ENCODE results near the gene FAM168B.
"Not testable (repeated sequence)": the region's sequence is repeated elsewhere in the genome, so short reads cannot be mapped to it uniquely, and the experiment has no call there.

Gene FAM168B

DNA sequence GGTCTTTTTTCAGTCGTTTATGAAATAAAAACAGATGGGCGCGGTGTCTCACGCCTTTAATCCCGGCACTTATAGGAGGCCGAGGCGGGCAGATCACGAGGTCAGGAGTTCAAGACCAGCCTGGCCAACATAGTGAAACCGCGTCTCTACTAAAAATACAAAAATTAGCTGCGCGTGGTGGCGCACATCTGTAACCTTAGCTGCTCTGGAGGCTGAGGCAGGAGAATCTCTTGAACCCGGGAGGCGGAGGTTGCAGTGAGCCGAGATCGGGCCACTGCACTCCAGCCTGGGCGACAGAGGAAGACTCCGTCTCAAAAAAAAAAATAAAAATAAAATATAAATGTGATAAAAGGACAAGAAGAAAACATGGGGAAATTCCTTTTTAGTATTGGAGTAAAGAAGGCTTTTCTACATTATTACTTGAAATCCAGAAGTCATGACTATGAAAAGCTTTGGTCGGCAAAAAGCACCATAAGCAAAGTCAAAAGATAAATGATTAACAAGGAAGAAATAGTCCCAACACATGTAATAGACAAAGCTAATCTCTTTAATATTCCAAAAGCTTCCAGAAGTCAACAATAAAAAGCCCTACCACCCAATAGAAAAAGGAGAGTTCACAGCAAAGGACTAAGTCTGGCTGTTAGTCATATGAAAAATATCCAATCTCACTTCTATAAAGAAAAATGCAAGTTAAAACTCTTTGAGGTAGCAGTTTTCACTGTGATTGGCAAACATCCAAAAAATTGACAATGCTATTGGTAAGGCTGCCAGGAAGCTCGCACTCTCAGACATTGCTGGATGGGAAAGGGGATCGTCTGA, 1.4 kb upstream of the FAM168B start:
- DNase-seq (ENCODE audit: low spot score): peak; percentile 33

DNA sequence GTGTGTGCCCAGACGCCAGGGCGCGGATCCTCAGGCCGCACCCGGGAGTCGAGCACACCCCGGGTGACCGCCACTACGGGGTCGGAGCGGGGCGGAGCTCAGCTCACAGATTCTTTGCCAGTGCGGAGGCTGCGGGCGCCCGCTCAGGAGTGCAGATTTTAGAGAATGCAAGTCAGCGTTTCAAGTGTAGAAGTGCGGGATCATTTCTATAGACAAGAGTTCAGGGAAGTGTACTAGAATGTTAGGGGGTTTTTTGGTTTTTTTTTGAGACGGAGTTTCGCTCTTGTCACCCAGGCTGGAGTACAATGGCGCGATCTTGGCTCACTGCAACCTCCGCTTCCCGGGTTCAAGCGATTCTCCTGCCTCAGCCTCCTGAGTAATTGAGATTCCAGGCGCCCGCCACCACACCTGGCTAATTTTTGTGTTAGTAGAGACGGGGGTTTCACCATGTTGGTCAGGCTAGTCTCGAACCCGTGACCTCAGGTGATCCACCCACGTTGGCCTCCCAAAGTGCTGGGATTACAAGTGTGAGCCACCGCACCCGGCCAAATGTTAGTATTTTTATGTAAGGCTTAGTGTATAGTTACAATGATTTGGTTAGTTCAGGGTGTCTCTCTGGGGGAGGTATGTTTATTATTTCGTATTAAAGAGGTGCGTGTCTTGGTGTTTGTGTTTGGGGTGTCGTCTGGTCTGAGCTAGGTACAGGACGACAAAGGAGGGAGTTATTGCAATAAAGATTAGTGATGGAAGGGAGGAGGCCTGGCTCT, 619 bp upstream of the FAM168B start:
- no peak for DNase-seq (ENCODE audit: low spot score)

DNA sequence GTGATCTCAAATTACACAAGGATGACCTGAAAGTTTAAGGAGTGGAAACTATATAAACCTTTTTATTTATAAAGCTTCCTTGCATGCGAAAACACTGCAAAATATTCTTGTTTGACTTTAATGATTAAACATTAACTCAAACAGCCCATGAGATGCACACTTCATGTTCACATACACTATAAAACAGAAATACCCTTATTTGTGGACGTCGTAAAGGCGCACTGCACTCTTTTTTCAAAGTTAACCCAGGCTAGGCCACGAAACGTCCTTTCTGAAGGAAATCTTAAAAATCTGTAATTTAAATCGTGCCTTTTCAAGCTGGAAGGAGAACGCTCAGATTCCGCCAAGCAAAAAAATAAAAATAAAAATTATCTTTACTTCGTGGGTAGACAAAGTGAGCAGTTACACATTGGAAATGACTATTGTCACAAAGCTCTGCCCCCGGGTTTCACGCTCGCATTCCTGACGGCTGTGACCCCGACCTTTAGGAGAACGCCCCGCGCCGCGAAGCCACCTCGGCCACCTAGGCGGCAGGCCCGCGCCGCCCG, 728 bp downstream of the FAM168B start:
- no peak for DNase-seq (ENCODE audit: low spot score)

DNA sequence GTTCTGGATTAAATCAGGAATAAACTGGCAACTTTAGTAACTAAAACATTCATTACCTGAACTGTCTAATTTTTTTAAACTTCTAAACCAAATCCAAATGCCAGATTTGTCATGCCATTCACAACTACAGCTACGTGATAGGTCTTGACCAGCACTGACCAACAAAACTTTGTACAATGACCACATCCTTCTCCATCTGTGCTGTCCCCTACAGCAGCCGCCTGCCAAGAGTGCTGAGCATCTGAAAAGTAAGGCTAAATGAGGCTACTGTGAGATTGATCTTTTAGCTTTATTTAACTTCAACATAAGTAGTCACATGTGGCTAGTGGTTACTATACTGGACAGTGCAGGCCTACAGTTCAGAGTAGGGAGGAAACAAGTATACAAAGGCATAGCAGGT, 7.6 kb downstream of the FAM168B start:
- no peak for DNase-seq (ENCODE audit: low spot score)

DNA sequence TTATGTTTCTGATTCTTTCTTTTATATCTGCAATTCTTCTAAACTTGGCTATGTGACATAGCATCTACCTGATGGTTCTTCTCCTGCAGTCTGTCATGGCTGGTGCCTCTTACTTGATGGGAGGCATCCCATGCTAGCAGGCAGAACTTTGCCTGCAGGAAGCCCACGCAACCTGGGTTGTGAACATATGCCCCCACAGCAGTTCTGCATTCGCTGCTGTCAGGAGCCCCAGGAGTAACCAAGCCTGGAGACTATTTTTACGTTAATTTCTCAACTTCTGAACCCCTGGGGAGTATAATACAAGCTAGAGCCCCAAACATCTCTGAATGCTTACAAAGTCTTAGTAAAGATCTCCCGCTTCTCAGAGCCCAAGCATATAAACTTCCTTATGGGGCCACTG, 12.1 kb downstream of the FAM168B start:
- no peak for DNase-seq (ENCODE audit: low spot score)

DNA sequence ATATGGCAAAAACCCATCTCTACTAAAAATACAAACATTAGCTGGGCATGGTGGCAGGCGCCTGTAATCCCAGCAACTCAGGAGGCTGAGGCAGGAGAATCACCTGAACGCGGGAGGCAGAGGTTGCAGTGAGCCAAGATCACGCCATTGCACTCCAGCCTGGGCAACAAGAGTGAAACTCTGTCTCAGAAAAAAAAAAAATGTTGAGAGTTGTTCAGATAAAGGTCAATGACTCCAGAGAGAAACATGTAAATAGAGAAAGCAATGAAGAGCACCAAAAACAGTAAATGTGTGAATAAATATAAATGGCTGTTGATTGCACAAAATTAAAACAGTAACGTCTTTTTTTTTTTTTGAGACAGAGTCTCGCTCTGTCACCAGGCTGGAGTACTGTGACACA, 13.3 kb downstream of the FAM168B start:
- not testable (repeated sequence) for DNase-seq (ENCODE audit: low spot score)

DNA sequence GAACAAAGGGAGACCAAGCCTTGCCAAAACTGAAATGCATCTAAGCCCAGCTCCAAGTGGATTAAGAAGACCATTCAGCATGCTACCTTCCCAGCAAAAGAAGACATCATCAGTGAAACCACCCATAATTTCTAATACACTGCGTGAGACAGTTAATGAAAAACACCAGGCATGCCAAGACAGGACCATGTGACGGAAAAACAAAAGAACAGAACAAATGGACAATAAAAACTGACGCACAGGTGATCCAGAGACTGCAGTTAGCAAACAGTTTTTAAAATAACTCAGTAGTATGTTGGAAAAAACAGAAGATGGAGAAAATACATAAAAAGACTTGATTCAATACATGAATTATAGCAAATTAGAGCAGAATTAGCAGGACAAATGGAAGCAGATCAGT, 15.3 kb downstream of the FAM168B start:
- DNase-seq (ENCODE audit: low spot score): no peak

DNA sequence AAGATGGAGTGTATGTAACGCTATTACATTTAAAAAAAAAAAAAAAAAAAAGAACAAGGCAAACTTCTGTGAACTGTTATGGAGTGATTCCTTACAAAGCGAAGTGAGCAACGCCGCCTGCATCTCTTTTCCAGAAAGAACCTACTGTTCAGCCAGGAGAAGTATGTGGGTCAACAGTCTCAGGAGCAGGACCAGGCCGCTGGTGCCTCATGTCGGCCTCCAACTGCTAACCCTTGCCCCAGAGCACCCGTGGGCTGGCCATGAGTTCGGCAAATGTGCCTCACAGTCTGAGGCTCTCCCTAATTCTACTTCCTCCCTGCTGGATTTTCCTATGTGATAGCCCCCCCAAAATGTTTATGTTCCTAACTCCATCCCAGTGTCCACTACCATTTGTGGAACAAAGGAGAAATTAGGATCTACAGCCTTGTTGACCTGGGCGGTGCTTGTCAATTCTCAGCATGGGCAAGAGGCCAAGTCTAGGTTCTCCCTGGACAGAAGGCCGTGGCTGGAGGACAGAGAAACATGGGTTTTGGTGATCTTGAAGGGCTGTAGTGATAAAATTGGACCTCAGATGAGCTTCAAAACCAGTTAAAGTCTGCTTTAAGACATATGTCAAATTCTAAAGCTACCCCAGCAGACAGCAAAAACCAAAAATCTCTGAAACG, 15.9 kb downstream of the FAM168B start:
- DNase-seq (ENCODE audit: low spot score): no peak

DNA sequence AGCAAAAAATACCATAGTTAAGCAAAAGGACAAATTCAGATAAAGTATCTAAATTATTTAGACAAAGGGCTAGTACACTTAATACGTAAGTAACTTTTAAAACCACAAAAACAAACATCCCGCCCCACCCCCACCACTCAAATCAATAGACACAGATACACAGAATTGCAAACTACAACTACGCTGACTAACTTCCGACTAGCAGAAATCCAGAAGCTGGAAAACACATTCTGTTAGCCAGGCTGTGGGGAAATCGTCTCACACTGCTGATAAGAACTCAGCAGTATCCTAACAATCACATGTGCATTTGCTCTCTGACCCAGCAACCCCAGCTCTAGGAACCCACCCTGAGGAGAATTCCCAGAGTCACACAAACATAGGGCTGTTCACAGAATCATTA, 16.6 kb downstream of the FAM168B start:
- no peak for DNase-seq (ENCODE audit: low spot score)

DNA sequence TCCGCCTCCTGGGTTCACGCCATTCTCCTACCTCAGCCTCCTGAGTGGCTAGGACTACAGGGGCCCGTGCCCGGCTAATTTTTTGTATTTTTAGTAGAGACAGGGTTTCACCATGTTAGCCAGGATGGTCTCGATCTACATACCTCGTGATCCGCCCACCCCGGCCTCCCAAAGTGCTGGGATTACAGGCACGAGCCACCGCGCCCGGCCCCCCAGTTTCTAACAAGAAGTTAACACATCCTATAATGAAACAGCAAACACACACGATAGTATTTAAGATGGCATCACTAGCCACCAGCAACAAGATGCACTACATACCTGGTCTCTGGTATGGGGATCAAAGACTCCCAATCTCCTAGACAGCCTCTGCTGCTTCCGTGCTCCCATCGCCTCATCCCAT, 17.7 kb downstream of the FAM168B start:
- not testable (repeated sequence) for DNase-seq (ENCODE audit: low spot score)

DNA sequence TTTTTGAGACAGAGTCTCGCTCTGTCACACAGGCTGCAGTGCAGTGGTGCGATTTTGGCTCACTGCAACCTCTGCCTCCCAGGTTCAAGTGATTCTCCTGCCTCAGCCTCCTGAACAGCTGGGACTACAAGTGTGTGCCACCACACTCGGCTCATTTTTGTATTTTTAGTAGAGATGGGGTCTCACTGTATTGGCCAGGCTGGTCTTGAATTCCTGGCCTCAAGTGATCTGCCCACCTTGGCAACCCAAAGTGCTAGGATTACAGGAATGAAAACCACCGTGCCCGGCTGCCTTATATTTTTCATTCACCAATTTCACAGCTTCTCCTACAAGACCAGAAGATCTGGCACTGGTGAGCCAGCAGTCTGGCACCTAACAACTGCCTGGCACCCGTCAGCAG, 25.1 kb downstream of the FAM168B start:
- not testable (repeated sequence) for DNase-seq (ENCODE audit: low spot score)

DNA sequence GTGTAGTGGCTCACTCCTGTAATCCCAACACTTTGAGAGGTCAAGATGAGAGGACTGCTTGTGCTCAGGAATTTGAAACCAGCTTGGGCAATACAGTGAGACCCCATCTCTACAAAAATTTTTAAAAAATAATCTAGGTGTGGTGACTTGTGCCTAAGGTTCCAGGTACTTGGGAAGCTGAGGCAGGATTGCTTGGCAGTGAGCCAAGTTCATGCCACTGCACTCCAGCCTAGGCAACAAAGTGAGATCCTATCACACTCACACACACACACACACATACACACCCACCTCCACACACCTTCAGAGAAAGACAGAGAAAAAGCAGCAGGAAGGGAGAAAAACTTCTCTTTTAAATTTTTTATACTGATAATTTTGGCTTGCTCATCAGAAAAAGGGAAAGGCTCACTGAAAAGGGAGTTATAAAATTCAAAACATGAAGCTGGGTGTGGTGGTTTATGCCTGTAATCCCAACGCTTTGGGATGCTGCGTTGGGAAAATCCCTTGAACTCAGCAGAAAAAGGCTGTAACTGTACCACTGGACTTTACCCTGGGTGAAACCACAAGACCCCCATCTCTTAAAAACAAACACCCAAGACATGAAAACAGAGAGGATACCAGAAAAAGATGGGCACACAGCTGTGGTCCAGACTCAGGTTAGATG, 25.7 kb downstream of the FAM168B start:
- no peak for DNase-seq (ENCODE audit: low spot score)

DNA sequence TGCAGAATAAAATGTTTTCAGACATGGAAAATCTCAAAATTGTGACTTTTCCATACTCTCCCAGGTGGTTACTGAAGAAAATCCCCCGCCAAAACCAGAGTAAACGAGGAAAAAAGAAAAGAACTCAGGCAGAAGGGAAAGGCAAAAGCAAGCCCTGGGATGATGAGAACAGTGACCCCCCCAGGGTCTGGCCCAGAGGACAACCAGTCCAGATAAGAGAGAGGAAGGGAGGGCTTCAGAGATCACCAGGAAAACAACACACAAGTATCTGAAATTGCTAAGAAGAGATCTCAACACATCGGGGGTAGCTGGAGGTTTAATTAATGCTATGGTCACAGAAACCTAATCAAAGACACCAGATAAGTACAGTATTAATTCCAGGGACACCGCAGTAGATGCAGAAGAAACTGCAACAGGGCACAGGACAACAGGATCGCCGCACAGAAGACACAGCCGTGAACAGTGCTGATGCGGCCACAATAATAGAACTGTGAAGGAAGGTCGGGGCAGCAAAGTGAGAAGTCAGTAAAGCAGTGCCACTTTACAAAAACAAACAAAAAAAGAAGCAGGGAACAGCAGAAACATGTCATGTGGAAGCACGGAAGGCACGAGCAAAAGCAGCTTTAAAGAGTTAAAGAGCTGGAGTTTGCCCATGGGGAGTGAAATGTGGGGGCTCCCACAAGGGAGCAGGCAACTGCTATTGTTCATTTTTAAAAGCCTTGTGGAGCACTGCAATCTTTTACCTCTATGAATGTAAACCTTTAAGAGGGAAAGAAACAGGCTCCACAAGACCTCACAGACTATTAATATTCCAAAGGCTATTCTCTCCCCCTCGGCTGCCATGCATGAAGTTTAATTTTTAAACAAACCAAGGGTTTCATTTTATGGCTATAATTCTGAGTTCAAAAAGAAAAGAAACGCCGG, 28.4 kb downstream of the FAM168B start:
- no peak for DNase-seq (ENCODE audit: low spot score)

DNA sequence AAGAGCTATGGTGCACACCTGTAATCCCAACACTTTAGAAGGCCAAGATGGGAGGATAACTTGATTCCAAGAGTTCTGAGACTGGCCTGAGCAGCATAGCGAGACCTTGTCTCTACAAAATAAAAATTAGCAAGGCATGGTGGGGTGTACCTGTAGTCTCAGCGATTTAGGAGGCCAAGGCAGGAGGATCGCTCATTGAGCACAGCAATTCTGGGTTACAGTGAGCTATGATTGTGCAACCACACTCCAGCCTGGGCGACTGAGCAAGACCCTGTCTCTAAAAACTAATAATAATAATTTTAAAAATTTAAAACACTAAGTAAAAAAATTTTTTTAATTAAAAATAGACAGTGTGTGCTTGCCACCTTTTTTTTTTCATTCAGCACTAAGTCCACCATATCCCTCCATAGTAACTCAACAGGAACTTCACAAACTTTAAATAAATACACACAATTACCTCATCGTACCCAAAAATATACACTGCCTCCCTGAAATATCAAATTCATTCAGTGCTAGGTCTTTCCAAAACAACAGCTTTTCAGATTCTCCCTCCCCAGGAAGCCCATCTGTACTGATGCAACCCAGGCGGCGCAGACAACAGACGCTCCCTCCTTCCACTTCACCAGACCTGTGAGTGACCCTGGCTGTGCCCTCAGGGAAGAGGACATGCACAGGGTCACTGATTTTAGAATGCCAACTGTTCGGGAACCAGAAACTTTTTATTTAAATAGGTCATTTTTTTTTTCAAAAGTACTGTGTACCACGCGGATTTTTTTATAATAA, 29.6 kb downstream of the FAM168B start:
- no peak for DNase-seq (ENCODE audit: low spot score)

DNA sequence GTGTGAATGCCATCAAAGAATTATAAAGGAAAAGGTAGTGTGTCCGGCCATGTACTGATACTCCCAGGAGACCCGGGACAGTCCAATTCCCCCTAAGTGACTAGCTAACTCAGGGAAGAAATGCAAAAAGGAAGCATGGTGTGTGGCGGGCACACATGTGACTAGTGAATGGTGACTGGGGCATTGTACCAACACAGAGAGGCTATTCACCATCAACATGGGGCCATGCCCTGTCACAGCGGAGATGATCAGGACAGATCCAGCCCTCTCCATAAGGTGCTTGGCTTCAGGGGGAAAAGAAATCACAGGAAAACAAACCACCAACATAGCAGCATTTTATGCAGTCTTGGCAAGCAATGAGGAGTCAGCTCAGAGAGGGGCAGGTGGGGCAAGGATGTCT, 34.3 kb downstream of the FAM168B start:
- DNase-seq (ENCODE audit: low spot score): no peak

DNA sequence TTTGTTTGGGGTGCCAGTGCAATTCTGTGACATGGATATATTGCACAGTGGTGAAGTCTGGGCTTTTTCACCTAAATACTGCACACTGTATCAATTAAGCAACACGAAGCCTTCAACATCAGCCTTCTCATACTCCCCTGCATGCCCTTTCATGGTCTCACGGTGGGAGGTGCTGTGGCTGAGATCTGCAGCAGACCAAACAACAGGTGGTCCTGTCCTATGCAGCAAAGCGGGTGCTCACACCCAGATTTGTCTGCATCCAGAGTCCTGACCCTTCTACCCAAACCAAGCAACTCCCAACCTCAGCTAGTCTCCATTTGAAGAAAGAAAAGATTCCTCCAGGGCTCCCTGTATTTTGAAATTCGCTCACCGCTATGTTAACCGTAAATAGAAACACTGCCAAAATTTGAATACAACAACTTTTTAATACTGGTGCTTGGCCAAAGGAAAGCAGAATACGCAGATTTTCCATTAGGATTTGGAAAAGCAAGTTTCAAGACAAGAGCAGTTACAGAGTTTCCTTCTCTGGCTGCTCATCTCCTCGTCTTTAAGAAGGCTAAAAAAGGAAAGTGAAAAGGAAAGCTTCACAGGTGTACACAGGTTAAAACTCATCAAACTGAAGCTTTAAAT, 34.9 kb downstream of the FAM168B start:
- DNase-seq (ENCODE audit: low spot score): no peak

DNA sequence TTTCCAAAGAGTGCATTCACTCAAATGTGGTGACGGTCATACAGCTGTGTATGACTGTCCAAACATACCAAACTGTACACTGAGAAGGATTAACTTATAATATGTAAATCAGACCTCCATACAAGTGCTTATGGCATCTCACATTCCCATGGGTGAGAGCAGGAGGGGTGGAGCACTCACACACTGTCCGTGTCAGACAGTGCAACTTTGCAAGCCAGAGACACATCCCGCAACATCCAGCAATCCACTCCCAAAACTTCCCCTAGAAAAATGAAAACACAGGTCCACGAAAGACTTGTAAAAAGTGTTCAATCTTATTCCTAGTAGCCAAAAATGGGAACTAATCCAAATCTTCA, 36.4 kb downstream of the FAM168B start:
- DNase-seq (ENCODE audit: low spot score): no peak

DNA sequence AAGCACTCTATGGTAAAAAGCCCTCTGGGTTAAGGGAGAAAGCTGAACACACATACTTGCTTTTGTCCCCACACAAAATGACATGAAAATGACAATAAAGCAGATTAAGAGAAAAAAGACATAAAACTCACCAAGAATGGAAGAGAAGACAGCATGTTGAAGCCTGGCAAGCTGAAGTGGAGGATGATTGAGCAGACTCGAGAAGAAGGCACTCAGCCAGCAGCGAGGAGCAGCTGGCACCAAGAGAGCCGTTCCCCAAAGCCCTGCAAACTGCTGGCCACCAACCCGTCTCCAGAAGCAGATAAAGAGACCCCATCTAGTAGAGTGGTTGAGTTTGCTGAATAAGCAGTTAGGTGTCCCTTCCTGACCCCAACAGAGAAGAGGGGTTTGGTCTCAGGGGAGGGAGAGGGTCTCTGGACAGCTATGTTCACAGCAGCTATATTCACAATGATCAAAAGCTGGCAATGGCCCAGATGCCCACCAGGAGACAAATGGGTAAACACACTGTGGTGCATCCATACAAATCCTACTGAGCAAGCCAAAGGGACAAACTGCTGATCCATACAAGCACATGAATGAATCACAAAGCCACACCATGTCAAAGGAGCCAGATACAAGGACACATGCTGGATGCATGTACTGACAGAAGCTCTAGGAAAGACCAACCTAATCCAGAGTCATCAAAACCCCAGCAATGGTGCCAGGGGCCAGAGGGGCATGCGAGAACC, 36.9 kb downstream of the FAM168B start:
- no peak for DNase-seq (ENCODE audit: low spot score)
